ENCODE results near the gene CLIC4.

Gene CLIC4

DNA sequence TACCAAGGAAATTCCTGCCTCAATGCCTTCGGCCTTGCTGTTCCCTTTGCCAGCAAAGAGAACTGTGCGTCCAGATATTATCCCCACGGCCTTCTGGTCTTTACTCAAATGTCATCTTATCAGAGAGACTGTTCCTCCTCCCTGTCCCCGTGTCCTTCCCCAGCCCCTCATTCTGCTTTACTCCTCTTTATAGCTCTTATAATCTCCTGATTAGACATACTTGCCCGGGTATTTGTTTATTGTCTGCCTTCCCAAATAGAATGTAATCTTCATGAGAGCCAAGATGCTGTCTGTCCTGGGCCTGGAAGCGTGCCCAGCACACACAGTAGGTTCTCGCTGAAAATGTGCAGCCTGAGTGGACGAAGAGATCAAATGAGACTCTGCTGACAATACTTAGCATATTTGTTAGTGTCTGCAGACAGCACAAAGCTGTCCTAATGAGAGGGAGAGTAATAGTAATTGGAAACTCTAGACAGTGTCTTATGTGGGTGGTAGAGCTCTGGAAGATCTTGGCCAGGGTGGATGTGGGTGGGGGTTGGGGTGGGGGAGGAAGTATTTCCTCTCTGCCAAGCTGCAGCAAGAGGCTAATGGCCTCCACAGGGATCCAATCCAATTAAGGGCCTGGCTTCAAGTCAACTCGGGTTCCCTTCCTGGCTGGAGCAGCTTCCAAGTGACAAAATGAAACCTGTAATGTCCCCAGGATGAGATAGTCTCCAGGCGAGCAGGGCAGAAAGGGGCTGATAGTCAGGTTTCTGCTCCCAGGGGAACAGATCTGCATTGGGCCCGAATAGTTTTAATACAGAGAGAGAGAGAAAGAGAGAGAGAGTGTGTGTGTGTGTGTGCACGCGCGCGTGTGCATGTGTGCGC lies 9.5 kb upstream of the CLIC4 start:
- no peaks in the 10 kb centered on the region for H3K27me3 ChIP-seq (ENCODE audit: insufficient read depth, low read length, poor library complexity, severe bottlenecking)

DNA sequence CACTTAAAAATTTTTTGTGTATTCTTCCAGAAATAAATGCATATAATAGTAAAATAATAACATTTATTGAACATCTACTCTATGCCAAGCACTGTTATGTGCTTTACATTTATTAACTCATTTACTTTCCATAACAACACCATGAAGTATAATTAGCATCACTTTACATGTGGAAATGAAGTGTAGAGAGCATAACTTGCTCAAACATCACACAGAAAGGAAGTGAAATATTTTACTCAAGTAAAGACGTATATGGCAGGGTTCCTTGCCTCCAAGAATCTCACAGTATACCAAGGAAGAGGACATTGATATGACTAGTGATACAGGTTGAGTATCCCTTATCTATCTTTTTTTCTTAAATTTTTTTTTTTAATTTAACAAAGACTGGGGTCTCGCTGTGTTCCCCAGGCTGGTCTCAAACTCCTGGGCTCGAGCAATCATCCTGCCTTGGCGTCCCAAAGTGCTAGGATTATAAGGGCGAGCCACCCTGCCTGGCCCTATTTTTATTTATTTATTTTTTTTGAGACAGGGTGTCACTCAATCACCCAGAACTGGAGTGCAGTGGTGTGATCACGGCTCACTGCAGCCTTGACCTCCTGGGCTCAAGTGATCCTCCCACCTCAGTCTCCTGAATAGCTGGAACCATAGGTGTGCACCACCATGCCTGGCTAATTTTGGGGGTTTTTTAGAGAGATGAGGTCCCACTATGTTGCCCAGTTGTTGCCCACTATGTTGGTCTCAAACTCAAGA lies 7.7 kb upstream of the CLIC4 start:
- no peak overlapping the region for H3K4me3 ChIP-seq (ENCODE audit: low read length, poor library complexity, severe bottlenecking)
- no peak overlapping the region for H3K4me2 ChIP-seq (ENCODE audit: low read depth, low read length, poor library complexity, severe bottlenecking)
- no peaks in the 10 kb centered on the region for H3K27me3 ChIP-seq (ENCODE audit: insufficient read depth, low read length, poor library complexity, severe bottlenecking)
- no peak overlapping the region for H2AFZ ChIP-seq (ENCODE audit: low read length)
- TF ChIP-seq, protein P1, sequence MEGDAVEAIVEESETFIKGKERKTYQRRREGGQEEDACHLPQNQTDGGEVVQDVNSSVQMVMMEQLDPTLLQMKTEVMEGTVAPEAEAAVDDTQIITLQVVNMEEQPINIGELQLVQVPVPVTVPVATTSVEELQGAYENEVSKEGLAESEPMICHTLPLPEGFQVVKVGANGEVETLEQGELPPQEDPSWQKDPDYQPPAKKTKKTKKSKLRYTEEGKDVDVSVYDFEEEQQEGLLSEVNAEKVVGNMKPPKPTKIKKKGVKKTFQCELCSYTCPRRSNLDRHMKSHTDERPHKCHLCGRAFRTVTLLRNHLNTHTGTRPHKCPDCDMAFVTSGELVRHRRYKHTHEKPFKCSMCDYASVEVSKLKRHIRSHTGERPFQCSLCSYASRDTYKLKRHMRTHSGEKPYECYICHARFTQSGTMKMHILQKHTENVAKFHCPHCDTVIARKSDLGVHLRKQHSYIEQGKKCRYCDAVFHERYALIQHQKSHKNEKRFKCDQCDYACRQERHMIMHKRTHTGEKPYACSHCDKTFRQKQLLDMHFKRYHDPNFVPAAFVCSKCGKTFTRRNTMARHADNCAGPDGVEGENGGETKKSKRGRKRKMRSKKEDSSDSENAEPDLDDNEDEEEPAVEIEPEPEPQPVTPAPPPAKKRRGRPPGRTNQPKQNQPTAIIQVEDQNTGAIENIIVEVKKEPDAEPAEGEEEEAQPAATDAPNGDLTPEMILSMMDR (conservative IDR thresholded peaks at IDR 0.05; ENCODE audit: low read length), result no peak
- TF ChIP-seq EZH2phosphoT487 (IDR thresholded peaks at IDR 0.05; ENCODE audit: borderline replicate concordance), result no peak
- H4K20me1 ChIP-seq (ENCODE audit: insufficient read depth, low read length, poor library complexity, severe bottlenecking), result no peaks in the 10 kb centered on the region
- H3K79me2 ChIP-seq (ENCODE audit: insufficient read depth, low read length), result no peaks in the 10 kb centered on the region
- H3K4me1 ChIP-seq (ENCODE audit: insufficient read depth, low read length, poor library complexity, severe bottlenecking), result peaks cover 12% of the 10 kb centered on the region
- H3K36me3 ChIP-seq (ENCODE audit: insufficient read depth, low read length), result no peaks in the 10 kb centered on the region
- no peak overlapping the region for H3K9ac ChIP-seq (ENCODE audit: low read depth, low read length, poor library complexity, severe bottlenecking)
- H3K9me3 ChIP-seq (ENCODE audit: insufficient read depth, low read depth, low read length), result no peaks in the 10 kb centered on the region
- no peaks in the 10 kb centered on the region for H3F3A ChIP-seq (ENCODE audit: low read depth)
- H3K9me2 ChIP-seq (replicated peaks; ENCODE audit: low read depth, low read length), result no peaks in the 10 kb centered on the region

More for the DNA sequence above, 9.5 kb upstream of the CLIC4 start:
- no peak overlapping the region for H3K9ac ChIP-seq (ENCODE audit: low read depth, low read length, poor library complexity, severe bottlenecking)
- no peak overlapping the region for H3K4me3 ChIP-seq (ENCODE audit: low read length, poor library complexity, severe bottlenecking)
- H3K4me1 ChIP-seq (ENCODE audit: insufficient read depth, low read length, poor library complexity, severe bottlenecking), result peaks cover 4% of the 10 kb centered on the region
- H3K9me2 ChIP-seq (replicated peaks; ENCODE audit: low read depth, low read length), result no peaks in the 10 kb centered on the region
- no peaks in the 10 kb centered on the region for H3K79me2 ChIP-seq (ENCODE audit: insufficient read depth, low read length)
- H2AFZ ChIP-seq (ENCODE audit: low read length), result peak overlapping the region; percentile 59
- no peaks in the 10 kb centered on the region for H3F3A ChIP-seq (ENCODE audit: low read depth)
- H3K9me3 ChIP-seq (ENCODE audit: insufficient read depth, low read depth, low read length), result no peaks in the 10 kb centered on the region
- TF ChIP-seq, protein P1 (conservative IDR thresholded peaks at IDR 0.05; ENCODE audit: low read length), result no peak
- TF ChIP-seq EZH2phosphoT487 (IDR thresholded peaks at IDR 0.05; ENCODE audit: borderline replicate concordance), result no peak
- H4K20me1 ChIP-seq (ENCODE audit: insufficient read depth, low read length, poor library complexity, severe bottlenecking), result no peaks in the 10 kb centered on the region
- H3K4me2 ChIP-seq (ENCODE audit: low read depth, low read length, poor library complexity, severe bottlenecking), result peak overlapping the region; percentile 26
- no peaks in the 10 kb centered on the region for H3K36me3 ChIP-seq (ENCODE audit: insufficient read depth, low read length)

DNA sequence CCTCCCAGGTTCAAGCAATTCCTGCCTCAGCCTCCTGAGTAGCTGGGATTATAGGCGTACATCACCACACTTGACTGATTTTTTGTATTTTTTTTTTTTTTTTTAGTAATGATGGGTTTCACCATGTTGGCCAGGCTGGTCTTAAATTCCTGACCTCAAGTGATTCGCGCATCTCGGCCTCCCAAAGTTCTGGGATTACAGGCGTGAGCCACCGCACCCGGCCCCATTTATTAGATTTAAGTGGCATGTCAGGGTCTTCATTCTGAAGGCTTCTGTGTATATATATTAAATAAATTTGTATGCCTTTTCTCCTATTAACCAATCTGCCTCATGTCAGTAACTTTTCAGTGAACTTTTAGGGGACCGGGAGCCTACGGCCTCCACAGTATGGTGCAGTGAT lies 6.0 kb upstream of the CLIC4 start:
- Histone ChIP-seq H3K9ac (ENCODE audit: low read depth, low read length, poor library complexity, severe bottlenecking) (no peak overlapping the region), H4K20me1 (ENCODE audit: insufficient read depth, low read length, poor library complexity, severe bottlenecking) (no peaks in the 10 kb centered on the region), H3K9me2 (replicated peaks; ENCODE audit: low read depth, low read length) (no peaks in the 10 kb centered on the region), H2AFZ (ENCODE audit: low read length) (no peak overlapping the region), H3K4me1 (ENCODE audit: insufficient read depth, low read length, poor library complexity, severe bottlenecking) (peaks cover 29% of the 10 kb centered on the region), H3K9me3 (ENCODE audit: insufficient read depth, low read depth, low read length) (no peaks in the 10 kb centered on the region), H3F3A (ENCODE audit: low read depth) (no peaks in the 10 kb centered on the region), H3K79me2 (ENCODE audit: insufficient read depth, low read length) (no peaks in the 10 kb centered on the region), H3K4me3 (ENCODE audit: low read length, poor library complexity, severe bottlenecking) (no peak overlapping the region), H3K36me3 (ENCODE audit: insufficient read depth, low read length) (no peaks in the 10 kb centered on the region), H3K4me2 (ENCODE audit: low read depth, low read length, poor library complexity, severe bottlenecking) (no peak overlapping the region), H3K27me3 (ENCODE audit: insufficient read depth, low read length, poor library complexity, severe bottlenecking) (no peaks in the 10 kb centered on the region)
- TF ChIP-seq, protein P1 (conservative IDR thresholded peaks at IDR 0.05; ENCODE audit: low read length), result no peak
- no peak for TF ChIP-seq EZH2phosphoT487 (IDR thresholded peaks at IDR 0.05; ENCODE audit: borderline replicate concordance)
